GM23338 (cell line): ENCODE measurements around the gene H2AZ2. TPM values are rescaled to one million over a fixed set of nuclear protein-coding genes. Genes with fewer than 3 reads are reported as not detected.
A peak's percentile ranks its signal among the peaks of the same experiment; 100 is the strongest.

Experiments used
- ATAC-seq: fragments of 200-7000 bp; cut with Tn5 transposase; 3 replicates; pipeline ENCODE4 v1.9.1; 2020
- DNase-seq: peaks from one replicate; pipeline ENCODE4 v3.0.0-alpha.2; 2015; ENCODE audit warnings: low spot score
- H2AFZ ChIP-seq: fragments of 200-600 bp; sonication (generic); 2 replicates; pipeline ENCODE4 v1.8.0; 2016; ENCODE audit warnings: antibody characterized with exemption, mild to moderate bottlenecking, moderate library complexity
- H3F3A ChIP-seq: fragments of 200-600 bp; sonication (generic); replicated peaks from 2 replicates; pipeline ENCODE4 v1.8.0; 2017; ENCODE audit warnings: antibody characterized with exemption, mixed run types, low read depth
- H3K27ac ChIP-seq: fragments of 200-600 bp; sonication (generic); 2 replicates; pipeline ENCODE4 v1.6.1; 2016; ENCODE audit warnings: low read depth
- H3K27me3 ChIP-seq: fragments of 200-600 bp; sonication (generic); 2 replicates; pipeline ENCODE4 v1.8.0; 2016; ENCODE audit warnings: mild to moderate bottlenecking, mixed run types, moderate library complexity; ENCODE audit not compliant: insufficient read depth
- H3K36me3 ChIP-seq: fragments of 200-600 bp; sonication (generic); 2 replicates; pipeline ENCODE4 v1.8.0; 2016; ENCODE audit warnings: mild to moderate bottlenecking; ENCODE audit not compliant: insufficient read depth
- H3K4me1 ChIP-seq: fragments of 200-600 bp; sonication (generic); 2 replicates; pipeline ENCODE4 v1.8.0; 2016; ENCODE audit warnings: mild to moderate bottlenecking, moderate library complexity; ENCODE audit not compliant: insufficient read depth
- H3K4me2 ChIP-seq: fragments of 200-600 bp; sonication (generic); 2 replicates; pipeline ENCODE4 v1.7.1; 2017; ENCODE audit warnings: mixed run types
- H3K4me3 ChIP-seq: fragments of 200-600 bp; sonication (generic); 2 replicates; pipeline ENCODE4 v1.6.1; 2016; ENCODE audit warnings: mixed run types
- H3K79me2 ChIP-seq: fragments of 200-600 bp; sonication (generic); replicated peaks from 2 replicates; pipeline ENCODE4 v1.8.0; 2017; ENCODE audit warnings: mild to moderate bottlenecking; ENCODE audit not compliant: insufficient read depth
- H3K9me2 ChIP-seq: fragments of 200-600 bp; sonication (generic); 2 replicates; pipeline ENCODE4 v1.8.0; 2017; ENCODE audit not compliant: insufficient read depth
- H4K20me1 ChIP-seq: fragments of 200-600 bp; sonication (generic); replicated peaks from 2 replicates; pipeline ENCODE4 v1.8.0; 2017; ENCODE audit warnings: mild to moderate bottlenecking; ENCODE audit not compliant: insufficient read depth
- H3K27ac Mint-ChIP-seq: 2 replicates; pipeline ENCODE4 v1.8.0; 2020; ENCODE audit warnings: inconsistent platforms, mild to moderate bottlenecking, moderate library complexity, mixed read lengths
- H3K27me3 Mint-ChIP-seq: 3 replicates; pipeline ENCODE4 v1.8.0; 2022; ENCODE audit warnings: low read depth, mild to moderate bottlenecking, moderate library complexity, mixed read lengths, inconsistent platforms; ENCODE audit not compliant: insufficient read depth, poor library complexity
- H3K36me3 Mint-ChIP-seq: 3 replicates; pipeline ENCODE4 v1.8.0; 2021; ENCODE audit warnings: low read depth, mild to moderate bottlenecking, inconsistent platforms, moderate library complexity, mixed read lengths
- H3K4me1 Mint-ChIP-seq: 3 replicates; pipeline ENCODE4 v1.8.0; 2020; ENCODE audit warnings: mild to moderate bottlenecking, inconsistent platforms, mixed read lengths
- H3K4me3 Mint-ChIP-seq: 3 replicates; pipeline ENCODE4 v1.8.0; 2021; ENCODE audit warnings: moderate library complexity, mild to moderate bottlenecking, inconsistent platforms, mixed read lengths
- H3K9me3 Mint-ChIP-seq: 3 replicates; pipeline ENCODE4 v1.8.0; 2020; ENCODE audit warnings: moderate library complexity, mild to moderate bottlenecking, inconsistent platforms, mixed read lengths
- CREB1 ChIP-seq: fragments of 250-450 bp; sonication (Bioruptor Pico); IDR thresholded peaks from 2 replicates; pipeline ENCODE4 v1.5.0; 2020; ENCODE audit warnings: low read depth, mild to moderate bottlenecking, moderate library complexity
- ETS1 ChIP-seq: IDR thresholded peaks from 2 replicates; pipeline ENCODE4 v1.6.1; 2016; ENCODE audit warnings: antibody characterized with exemption
- EZH2phosphoT487 ChIP-seq: fragments of 200-600 bp; sonication (generic); IDR thresholded peaks from one replicate; pipeline ENCODE4 v1.8.1; 2018; ENCODE audit warnings: antibody characterized with exemption; ENCODE audit not compliant: unreplicated experiment
- JUNB ChIP-seq: IDR thresholded peaks from one replicate; pipeline ENCODE4 v1.6.1; 2016; ENCODE audit warnings: antibody characterized with exemption; ENCODE audit not compliant: unreplicated experiment
- NANOG ChIP-seq: IDR thresholded peaks from 2 replicates; pipeline ENCODE4 v1.6.1; 2016; ENCODE audit warnings: antibody characterized with exemption, borderline replicate concordance
- POLR2AphosphoS5 ChIP-seq: IDR thresholded peaks from 2 replicates; pipeline ENCODE4 v1.6.1; 2016; ENCODE audit warnings: antibody characterized with exemption, low read depth
- REST ChIP-seq: IDR thresholded peaks from one replicate; pipeline ENCODE4 v1.6.1; 2018; ENCODE audit warnings: antibody characterized with exemption; ENCODE audit not compliant: unreplicated experiment
- STAT1 ChIP-seq: IDR thresholded peaks from one replicate; pipeline ENCODE4 v1.6.1; 2016; ENCODE audit warnings: antibody characterized with exemption; ENCODE audit not compliant: unreplicated experiment
- ZNF114 ChIP-seq: fragments of 250-450 bp; sonication (Bioruptor Pico); IDR thresholded peaks from 2 replicates; pipeline ENCODE4 v1.5.0; 2020; ENCODE audit warnings: mild to moderate bottlenecking, moderate library complexity
- ZNF331 ChIP-seq: fragments of 250-450 bp; sonication (Bioruptor Pico); IDR thresholded peaks from 2 replicates; pipeline ENCODE4 v1.5.0; 2020; ENCODE audit warnings: low read depth, mild to moderate bottlenecking, moderate library complexity
- ZNF462 ChIP-seq: fragments of 250-450 bp; sonication (Bioruptor Pico); IDR thresholded peaks from 2 replicates; pipeline ENCODE4 v1.5.0; 2020; ENCODE audit warnings: mild to moderate bottlenecking, moderate library complexity
- polyA plus RNA-seq: library from polyadenylated mRNA; unstranded; fragments of >200 nt; fragmentation: Nextera tagmentation; extraction: Ambion mirVana; gene quantifications from 2 replicates; pipeline ENCODE4 v1.2.1, GENCODE V29; 2016
- total RNA-seq: library from RNA; depleted of rRNA; stranded (reverse); fragments of >200 nt; shearing (Covaris generic); gene quantifications from 2 replicates; pipeline ENCODE4 v1.2.3, GENCODE V29; 2014

Gene H2AZ2
- total and polyA plus RNA-seq, 2 experiments from 2014 or later: 215 to 390 TPM

- Histone ChIP-seq H3K4me2 (peak overlapping the region; percentile 85), H3K4me1 (peaks cover 29% of the 10 kb centered on the region), H3K9me2 (no peaks in the 10 kb centered on the region), H3F3A (peaks cover 13% of the 10 kb centered on the region; the same call in 1 of the 2 replicates), H3K4me3 (peak overlapping the region; percentile 98), H2AFZ (no peak overlapping the region), H4K20me1 (peaks cover 29% of the 10 kb centered on the region), H3K79me2 (peaks cover 61% of the 10 kb centered on the region), H3K27me3 (no peaks in the 10 kb centered on the region), H3K27ac (0 out of 2 replicates have a peak overlapping the region, but pooled peaks have one; percentile 12), H3K36me3 (peaks cover 5% of the 10 kb centered on the region; the same call in 1 of the 2 replicates)
- H3K4me1 Mint-ChIP-seq: peaks cover 32% of the 10 kb centered on the region; the same call in 2 of the 3 replicates
- peaks cover 4% of the 10 kb centered on the region for H3K27me3 Mint-ChIP-seq
- no peak overlapping the region for H3K27ac Mint-ChIP-seq
- H3K36me3 Mint-ChIP-seq: peaks cover 24% of the 10 kb centered on the region
- peaks cover 4% of the 10 kb centered on the region; the same call in 1 of the 3 replicates for H3K9me3 Mint-ChIP-seq
- no peak for TF ChIP-seq NANOG
- TF ChIP-seq STAT1: no peak
- ATAC-seq (no peak), DNase-seq (no peak)
- peak overlapping the region; percentile 92 for H3K4me3 Mint-ChIP-seq
Observed at GRCh38 chr7:44881610-44882009, 33.7 kb upstream of the H2AZ2 start.

GRCh38 chr7:44881066-44881600 lies 33.2 kb upstream of the H2AZ2 start:
- peaks cover 4% of the 10 kb centered on the region; the same call in 1 of the 3 replicates for H3K9me3 Mint-ChIP-seq
- ATAC-seq (no peak), DNase-seq (no peak)
- Histone ChIP-seq H2AFZ (no peak overlapping the region), H3K36me3 (peaks cover 5% of the 10 kb centered on the region; the same call in 1 of the 2 replicates), H3K4me3 (peak overlapping the region; percentile 98), H4K20me1 (peaks cover 29% of the 10 kb centered on the region), H3K4me1 (peaks cover 27% of the 10 kb centered on the region), H3F3A (peaks cover 11% of the 10 kb centered on the region; the same call in 1 of the 2 replicates), H3K27me3 (no peaks in the 10 kb centered on the region), H3K4me2 (peak overlapping the region; percentile 85), H3K27ac (0 out of 2 replicates have a peak overlapping the region, but pooled peaks have one; percentile 12), H3K79me2 (peaks cover 57% of the 10 kb centered on the region), H3K9me2 (no peaks in the 10 kb centered on the region)
- H3K36me3 Mint-ChIP-seq: peaks cover 24% of the 10 kb centered on the region
- H3K27me3 Mint-ChIP-seq: peaks cover 4% of the 10 kb centered on the region
- no peak overlapping the region; the same call in 1 of the 2 replicates for H3K27ac Mint-ChIP-seq
- peaks cover 32% of the 10 kb centered on the region; the same call in 2 of the 3 replicates for H3K4me1 Mint-ChIP-seq
- peak overlapping the region; percentile 92 for H3K4me3 Mint-ChIP-seq
- TF ChIP-seq POLR2AphosphoS5 (no peak), ETS1 (no peak), JUNB (no peak), STAT1 (no peak), ZNF331 (CRISPR knock-in tag) (no peak), EZH2phosphoT487 (no peak), ZNF462 (CRISPR knock-in tag) (no peak), ZNF114 (CRISPR knock-in tag) (no peak), REST (no peak), CREB1 (CRISPR knock-in tag) (no peak)
